Astrocyte of the spinal cord (primary cell): ENCODE measurements around the gene TSPEAR.

Source experiments
- DNase-seq: peaks from one replicate; pipeline ENCODE4 v3.0.0; 2011; ENCODE audit warnings: low read depth, low spot score
- H3K4me3 ChIP-seq: 2 replicates; pipeline ENCODE4 v1.5.1; 2011; ENCODE audit warnings: low read depth, mild to moderate bottlenecking, low read length, moderate library complexity
- CTCF ChIP-seq: IDR thresholded peaks from 2 replicates; pipeline ENCODE4 v1.5.1; 2012; ENCODE audit warnings: low read depth, mild to moderate bottlenecking, low read length, inconsistent platforms
- in situ Hi-C: cut with HindIII; loops from 2 replicates; pipeline ENCODE4 v1.10.0; 2017; ENCODE audit warnings: low sequenced_read_pairs

Gene TSPEAR

GRCh38 chr21:44459712-44460440, 251.5 kb downstream of the TSPEAR start:
- TF ChIP-seq CTCF = no peak
- H3K4me3 ChIP-seq = no peak overlapping the region
- DNase-seq = no peak
- in situ Hi-C loops = no loop called here

- TF ChIP-seq CTCF = no peak
- no peak for DNase-seq
- in situ Hi-C loops = no loop called here
- no peak overlapping the region for H3K4me3 ChIP-seq
Measured at GRCh38 chr21:44458971-44459711, 252.2 kb downstream of the TSPEAR start.

GRCh38 chr21:44456915-44457736, 254.2 kb downstream of the TSPEAR start:
- no peak overlapping the region for H3K4me3 ChIP-seq
- DNase-seq = no peak
- TF ChIP-seq CTCF = no peak
- in situ Hi-C loops = no loop called here

GRCh38 chr21:44456214-44456914, 255.0 kb downstream of the TSPEAR start:
- no peak for DNase-seq
- peak overlapping the region; percentile 42 for H3K4me3 ChIP-seq
- in situ Hi-C loops = no loop called here
- TF ChIP-seq CTCF = no peak

- in situ Hi-C loops = no loop called here
- H3K4me3 ChIP-seq = peak overlapping the region; percentile 42
- TF ChIP-seq CTCF = peak; percentile 5
- peak; percentile 2 for DNase-seq
Measured at GRCh38 chr21:44455524-44456213, 255.7 kb downstream of the TSPEAR start.
